OCI-LY1 (cell line): Measurements from ENCODE around the gene EXOC6.

Experiments
- H2AFZ ChIP-seq: fragments of 200-600 bp; sonication (generic), shearing (Covaris generic); 2 replicates; pipeline ENCODE4 v1.6.0; 2014; ENCODE audit warnings: antibody characterized with exemption, mild to moderate bottlenecking, low read length
- H3F3A ChIP-seq: fragments of 200-600 bp; sonication (generic), shearing (Covaris generic); 2 replicates; pipeline ENCODE4 v1.6.0; 2014; ENCODE audit warnings: mild to moderate bottlenecking, antibody characterized with exemption, low read length, moderate library complexity; ENCODE audit not compliant: insufficient read depth
- H3K27ac ChIP-seq: fragments of 200-600 bp; sonication (generic); 2 replicates; pipeline ENCODE4 v1.5.1; 2014; ENCODE audit warnings: low read length, mixed run types, mild to moderate bottlenecking, low read depth; ENCODE audit not compliant: poor library complexity, severe bottlenecking
- H3K27me3 ChIP-seq: fragments of 200-600 bp; sonication (generic); 2 replicates; pipeline ENCODE4 v1.6.0; 2014; ENCODE audit warnings: antibody characterized with exemption, mild to moderate bottlenecking, low read length, moderate library complexity; ENCODE audit not compliant: insufficient read depth
- H3K36me3 ChIP-seq: fragments of 200-600 bp; sonication (generic); 2 replicates; pipeline ENCODE4 v1.6.1; 2014; ENCODE audit warnings: mild to moderate bottlenecking, antibody characterized with exemption, low read length, moderate library complexity, mixed read lengths; ENCODE audit not compliant: insufficient read depth
- H3K4me1 ChIP-seq: fragments of 200-600 bp; sonication (generic); 2 replicates; pipeline ENCODE4 v1.5.1; 2014; ENCODE audit warnings: mild to moderate bottlenecking, low read length, moderate library complexity; ENCODE audit not compliant: insufficient read depth, severe bottlenecking
- H3K4me2 ChIP-seq: fragments of 200-600 bp; sonication (generic), shearing (Covaris generic); 2 replicates; pipeline ENCODE4 v1.6.1; 2014; ENCODE audit warnings: low read length
- H3K4me3 ChIP-seq: fragments of 200-600 bp; sonication (generic); 2 replicates; pipeline ENCODE4 v1.5.1; 2014; ENCODE audit warnings: low read length, low read depth, mild to moderate bottlenecking, mixed read lengths; ENCODE audit not compliant: poor library complexity, severe bottlenecking
- H3K79me2 ChIP-seq: fragments of 200-600 bp; shearing (Covaris generic); 2 replicates; pipeline ENCODE4 v1.6.1; 2016; ENCODE audit warnings: mixed run types, low read length, mixed read lengths; ENCODE audit not compliant: insufficient read depth
- H3K9ac ChIP-seq: fragments of 200-600 bp; sonication (generic), shearing (Covaris generic); 2 replicates; pipeline ENCODE4 v1.6.1; 2014; ENCODE audit warnings: mild to moderate bottlenecking, low read length, mixed read lengths
- H3K9me2 ChIP-seq: fragments of 200-600 bp; sonication (generic), shearing (Covaris generic); 2 replicates; pipeline ENCODE4 v1.6.1; 2014; ENCODE audit warnings: low read depth, mild to moderate bottlenecking, low read length, mixed read lengths
- H3K9me3 ChIP-seq: fragments of 200-600 bp; shearing (Covaris generic); 2 replicates; pipeline ENCODE4 v1.6.1; 2014; ENCODE audit warnings: low read length, mixed read lengths
- H4K20me1 ChIP-seq: fragments of 200-600 bp; sonication (generic), shearing (Covaris generic); 2 replicates; pipeline ENCODE4 v1.6.0; 2016; ENCODE audit warnings: mild to moderate bottlenecking, low read length; ENCODE audit not compliant: insufficient read depth
- CTCF ChIP-seq: fragments of 200-600 bp; sonication (generic), shearing (Covaris generic); IDR thresholded peaks from 2 replicates; pipeline ENCODE4 v1.5.1; 2017; ENCODE audit warnings: mild to moderate bottlenecking, antibody characterized with exemption, low read length, moderate library complexity, mixed read lengths
- EZH2 ChIP-seq: fragments of 200-600 bp; sonication (generic), shearing (Covaris generic); IDR thresholded peaks from 2 replicates; pipeline ENCODE4 v1.8.0; 2017; ENCODE audit warnings: borderline replicate concordance, mixed run types, mild to moderate bottlenecking, antibody characterized with exemption, low read length, moderate library complexity, mixed read lengths

The EXOC6 gene

GRCh38 chr10:93030409-93030808 is 182.1 kb downstream of the EXOC6 start:
- H3K4me2 ChIP-seq = no peak overlapping the region
- H2AFZ ChIP-seq = no peak overlapping the region
- no peak overlapping the region for H3K4me3 ChIP-seq
- H3K79me2 ChIP-seq = no peaks in the 10 kb centered on the region
- no peaks in the 10 kb centered on the region for H3K4me1 ChIP-seq
- no peaks in the 10 kb centered on the region for H3F3A ChIP-seq
- no peaks in the 10 kb centered on the region for H3K9me3 ChIP-seq
- H3K9me2 ChIP-seq = no peaks in the 10 kb centered on the region
- H3K9ac ChIP-seq = no peak overlapping the region
- no peaks in the 10 kb centered on the region for H3K27me3 ChIP-seq
- TF ChIP-seq CTCF = no peak
- no peak for TF ChIP-seq EZH2
- no peaks in the 10 kb centered on the region for H4K20me1 ChIP-seq
- no peak overlapping the region for H3K27ac ChIP-seq
- no peaks in the 10 kb centered on the region for H3K36me3 ChIP-seq

- no peaks in the 10 kb centered on the region for H3K27me3 ChIP-seq
- TF ChIP-seq CTCF = no peak
- no peak for TF ChIP-seq EZH2
- H3K9me2 ChIP-seq = no peaks in the 10 kb centered on the region
- no peak overlapping the region for H3K27ac ChIP-seq
- no peak overlapping the region for H3K4me2 ChIP-seq
- no peaks in the 10 kb centered on the region for H3F3A ChIP-seq
- H3K36me3 ChIP-seq = no peaks in the 10 kb centered on the region
- H3K9me3 ChIP-seq = no peaks in the 10 kb centered on the region
- H3K79me2 ChIP-seq = no peaks in the 10 kb centered on the region
- H2AFZ ChIP-seq = no peak overlapping the region
- H3K4me1 ChIP-seq = no peaks in the 10 kb centered on the region
- no peak overlapping the region for H3K9ac ChIP-seq
- no peaks in the 10 kb centered on the region for H4K20me1 ChIP-seq
- H3K4me3 ChIP-seq = no peak overlapping the region
Measured at GRCh38 chr10:93032105-93032808, 183.9 kb downstream of the EXOC6 start.

- Histone ChIP-seq H3K4me2 (no peak overlapping the region), H3F3A (no peaks in the 10 kb centered on the region), H2AFZ (no peak overlapping the region), H3K9ac (no peak overlapping the region), H3K27ac (no peak overlapping the region), H3K4me3 (no peak overlapping the region), H3K79me2 (no peaks in the 10 kb centered on the region), H4K20me1 (no peaks in the 10 kb centered on the region), H3K36me3 (no peaks in the 10 kb centered on the region), H3K27me3 (no peaks in the 10 kb centered on the region), H3K4me1 (no peaks in the 10 kb centered on the region), H3K9me2 (no peaks in the 10 kb centered on the region), H3K9me3 (no peaks in the 10 kb centered on the region)
- TF ChIP-seq CTCF (no peak), EZH2 (no peak)
Measured at GRCh38 chr10:93032809-93033137, 184.5 kb downstream of the EXOC6 start.
